Panc1 (cell line): ENCODE results near the gene PDGFA. TPM values are rescaled to one million over a fixed set of nuclear protein-coding genes. Genes with fewer than 3 reads are reported as not detected.

ENCODE experiments used
- ATAC-seq: fragments of 200-7000 bp; cut with Tn5 transposase; 2 replicates; pipeline ENCODE4 v1.9.1; 2020; ENCODE audit warnings: mild to moderate bottlenecking, moderate library complexity
- BruUV-seq: library from RNA; stranded (reverse); fragments of 400-500 nt; replicated peaks from 2 replicates; lab custom pipeline; 2021; lab: Mats Ljungman, UMichigan
- CTCF ChIA-PET: fragments of 300-600 bp; sonication (Branson Sonifier 250); formaldehyde crosslinking; loops from one replicate; lab custom pipeline; 2022; ENCODE audit warnings: antibody characterized with exemption; lab: Charles Lee
- POLR2A ChIA-PET: fragments of 300-600 bp; sonication (Branson Sonifier 250); formaldehyde crosslinking; loops from one replicate; lab custom pipeline; 2022; ENCODE audit warnings: antibody characterized with exemption; lab: Charles Lee
- DNase-seq: peaks from one replicate; pipeline ENCODE4 v3.0.0-alpha.2; 2010; ENCODE audit warnings: low read depth, low spot score
- H3K27ac ChIP-seq: 2 replicates; pipeline ENCODE4 v1.5.1; 2011; ENCODE audit warnings: mild to moderate bottlenecking, low read length, inconsistent platforms
- H3K27me3 ChIP-seq: fragments of 200-500 bp; sonication (Bioruptor generic); 2 replicates; pipeline ENCODE4 v1.6.0; 2014; ENCODE audit warnings: low read length, inconsistent platforms; ENCODE audit not compliant: control insufficient read depth, insufficient read depth
- H3K36me3 ChIP-seq: fragments of 200-500 bp; sonication (Bioruptor generic); 2 replicates; pipeline ENCODE4 v1.5.1; 2014; ENCODE audit warnings: inconsistent platforms, mild to moderate bottlenecking, low read length, moderate library complexity; ENCODE audit not compliant: control insufficient read depth, insufficient read depth
- H3K4me1 ChIP-seq: 2 replicates; pipeline ENCODE4 v1.5.1; 2011; ENCODE audit warnings: inconsistent platforms, mild to moderate bottlenecking, low read length, moderate library complexity; ENCODE audit not compliant: control insufficient read depth, insufficient read depth
- H3K4me3 ChIP-seq, 2 experiments: 2 replicates each; pipeline ENCODE4 v1.5.1; 2011 to 2012; ENCODE audit warnings: low read depth in 2 of 2, low read length in 2 of 2, mild to moderate bottlenecking in 2 of 2, inconsistent platforms in 1 of 2, moderate library complexity in 1 of 2
- H3K9me3 ChIP-seq: fragments of 200-500 bp; sonication (Bioruptor generic); 2 replicates; pipeline ENCODE4 v1.5.1; 2014; ENCODE audit warnings: low read depth, mild to moderate bottlenecking, inconsistent platforms, low read length, moderate library complexity; ENCODE audit not compliant: control insufficient read depth, insufficient read depth
- POLR2AphosphoS5 ChIP-seq: IDR thresholded peaks from 2 replicates; pipeline ENCODE4 v1.6.1; 2012; ENCODE audit warnings: mild to moderate bottlenecking, low read depth, low read length, moderate library complexity
- REST ChIP-seq, 2 experiments: IDR thresholded peaks; 2 replicates each; pipeline ENCODE4 v1.6.1; 2011 to 2012; ENCODE audit warnings: low read depth in 2 of 2, control low read depth in 1 of 2, low read length in 1 of 2, mild to moderate bottlenecking in 1 of 2, moderate library complexity in 1 of 2; ENCODE audit not compliant: insufficient read depth in 1 of 2
- SIN3A ChIP-seq: IDR thresholded peaks from 2 replicates; pipeline ENCODE4 v1.6.1; 2012; ENCODE audit warnings: low read depth, mild to moderate bottlenecking, low read length, moderate library complexity, borderline replicate concordance; ENCODE audit not compliant: insufficient read depth
- TCF7L2 ChIP-seq: IDR thresholded peaks from 2 replicates; pipeline ENCODE4 v1.6.1; 2011; ENCODE audit warnings: mild to moderate bottlenecking, low read depth, low read length, inconsistent platforms
- in situ Hi-C: cut with HindIII; loops from 2 replicates; pipeline ENCODE4 v1.10.0; 2016; ENCODE audit warnings: low sequenced_read_pairs, low pct_unique_long_range_greater_than_20kb
- intact Hi-C: fragments of 100-400 bp; cut with micrococcal nuclease; formaldehyde crosslinking; loops from one replicate; pipeline ENCODE4 v1.10.0; 2022; ENCODE audit not compliant: unreplicated experiment
- total RNA-seq: library from RNA; stranded (reverse); gene quantifications from one replicate; pipeline ENCODE4 v1.2.1, GENCODE V29; 2021; ENCODE audit not compliant: unreplicated experiment
- TF ChIP-seq, protein P1 (sequence below): fragments of 450-650 bp; IDR thresholded peaks from 2 replicates; pipeline ENCODE4 v1.5.1; 2017; ENCODE audit warnings: mild to moderate bottlenecking

PDGFA gene
- total RNA-seq, 1 experiment from 2014 or later, result 18.5 TPM

- intact Hi-C loops, result no loop called here
- POLR2A ChIA-PET, result no interaction called here
- Histone ChIP-seq H3K9me3 (no peaks in the 10 kb centered on the region), H3K4me3 (no peak overlapping the region), H3K27me3 (no peaks in the 10 kb centered on the region), H3K4me1 (peaks cover 14% of the 10 kb centered on the region), H3K36me3 (no peaks in the 10 kb centered on the region), H3K27ac (no peak overlapping the region)
- in situ Hi-C loops, result no loop called here
- DNase-seq (no peak), ATAC-seq (no peak)
- CTCF ChIA-PET, result interaction anchor here (1.2 kb wide), 1 partner anchor 57 kb away, joined by 3 read pairs; no protein-coding TSS in a partner anchor
- no TSS peak for BruUV-seq
- TF ChIP-seq TCF7L2, result no peak
Measured at GRCh38 chr7:479948-480499, 39.6 kb downstream of the PDGFA start.

DNA sequence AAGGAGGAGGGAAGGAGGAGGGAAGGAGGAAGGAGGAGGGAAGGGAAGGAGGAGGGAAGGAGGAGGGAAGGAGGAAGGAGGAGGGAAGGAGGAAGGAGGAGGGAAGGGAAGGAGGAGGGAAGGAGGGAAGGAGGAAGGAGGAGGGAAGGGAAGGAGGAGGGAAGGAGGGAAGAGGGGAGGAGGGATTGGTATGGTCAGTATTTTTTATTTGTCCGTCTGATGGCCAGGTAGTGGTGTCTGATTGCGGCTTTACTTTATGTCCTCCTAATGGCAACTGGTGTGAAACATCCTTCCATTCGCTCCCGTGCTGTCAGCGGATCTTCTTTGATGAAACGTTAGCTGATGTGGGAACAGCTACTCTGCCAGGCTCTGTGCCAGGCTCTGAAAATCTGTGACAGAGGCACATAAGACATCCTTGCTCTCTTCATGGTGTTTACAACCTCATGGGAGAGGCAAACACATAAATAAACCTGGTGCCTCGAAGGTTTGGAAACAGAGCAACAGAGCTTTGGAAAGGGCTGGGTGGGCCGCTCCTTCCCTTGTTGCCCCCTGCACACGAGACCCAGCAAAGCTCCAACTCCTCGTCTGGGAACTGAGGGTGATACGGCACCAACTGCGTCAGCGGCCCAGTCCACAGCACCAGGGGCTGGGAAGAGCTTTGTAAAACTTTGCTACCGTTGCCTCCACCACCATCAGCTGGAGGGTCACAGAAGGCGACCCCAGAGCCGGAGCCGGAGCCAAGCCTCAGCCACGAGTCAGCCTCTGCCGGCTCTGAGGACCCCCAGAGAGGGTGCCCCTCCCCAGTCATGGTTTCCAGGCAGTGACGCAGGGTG is 40.3 kb downstream of the PDGFA start:
- BruUV-seq, result no TSS peak

More for the DNA sequence above, 40.3 kb downstream of the PDGFA start:
- Histone ChIP-seq H3K4me1 (peaks cover 11% of the 10 kb centered on the region), H3K27me3 (no peaks in the 10 kb centered on the region), H3K27ac (no peak overlapping the region), H3K36me3 (no peaks in the 10 kb centered on the region), H3K4me3 (no peak overlapping the region), H3K9me3 (no peaks in the 10 kb centered on the region)
- intact Hi-C loops, result no loop called here
- in situ Hi-C loops, result no loop called here
- TF ChIP-seq, protein P1, sequence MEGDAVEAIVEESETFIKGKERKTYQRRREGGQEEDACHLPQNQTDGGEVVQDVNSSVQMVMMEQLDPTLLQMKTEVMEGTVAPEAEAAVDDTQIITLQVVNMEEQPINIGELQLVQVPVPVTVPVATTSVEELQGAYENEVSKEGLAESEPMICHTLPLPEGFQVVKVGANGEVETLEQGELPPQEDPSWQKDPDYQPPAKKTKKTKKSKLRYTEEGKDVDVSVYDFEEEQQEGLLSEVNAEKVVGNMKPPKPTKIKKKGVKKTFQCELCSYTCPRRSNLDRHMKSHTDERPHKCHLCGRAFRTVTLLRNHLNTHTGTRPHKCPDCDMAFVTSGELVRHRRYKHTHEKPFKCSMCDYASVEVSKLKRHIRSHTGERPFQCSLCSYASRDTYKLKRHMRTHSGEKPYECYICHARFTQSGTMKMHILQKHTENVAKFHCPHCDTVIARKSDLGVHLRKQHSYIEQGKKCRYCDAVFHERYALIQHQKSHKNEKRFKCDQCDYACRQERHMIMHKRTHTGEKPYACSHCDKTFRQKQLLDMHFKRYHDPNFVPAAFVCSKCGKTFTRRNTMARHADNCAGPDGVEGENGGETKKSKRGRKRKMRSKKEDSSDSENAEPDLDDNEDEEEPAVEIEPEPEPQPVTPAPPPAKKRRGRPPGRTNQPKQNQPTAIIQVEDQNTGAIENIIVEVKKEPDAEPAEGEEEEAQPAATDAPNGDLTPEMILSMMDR, result no peak
- TF ChIP-seq TCF7L2 (no peak), REST (IDR thresholded peaks at IDR 0.05; ENCODE audit: insufficient read depth in 1 of 2, low read depth in 2 of 2, low read length in 1 of 2) (no peak), SIN3A (no peak), POLR2AphosphoS5 (no peak)
- ATAC-seq, result no peak; the same call in 1 of the 2 replicates
- POLR2A ChIA-PET, result no interaction called here
- CTCF ChIA-PET, result interaction anchor here (1.2 kb wide), 1 partner anchor 56 kb away, joined by 3 read pairs; no protein-coding TSS in a partner anchor
- no peak for DNase-seq
